ENCODE data around the gene FAM107A.

FAM107A gene

GRCh38 chr3:58566398-58567250 is 10.6 kb downstream of the FAM107A start:
- no peak for DNase-seq

- no peak for DNase-seq
Observed at GRCh38 chr3:58565621-58566397, 11.4 kb downstream of the FAM107A start.

- DNase-seq, result no peak
Observed at GRCh38 chr3:58564456-58565160, 12.6 kb downstream of the FAM107A start.

DNA sequence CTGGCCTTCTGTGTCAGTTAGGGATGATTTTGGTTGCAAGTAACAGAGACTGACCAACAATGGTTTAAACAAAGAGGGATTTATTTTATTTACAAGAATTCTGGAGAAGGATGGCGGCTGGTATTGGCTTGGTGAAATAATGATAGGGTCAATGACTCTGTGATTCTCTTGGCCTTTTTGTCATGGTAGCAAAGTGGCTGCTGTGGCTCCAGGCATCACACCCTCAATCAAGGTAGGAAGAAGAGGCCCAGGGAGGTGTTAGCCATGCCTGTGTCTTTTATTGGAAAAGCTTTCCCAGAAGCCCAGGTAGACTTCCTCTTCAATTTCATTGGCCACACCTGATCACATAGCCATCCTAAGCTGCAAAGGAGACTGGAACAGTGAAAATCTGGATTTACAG is 13.1 kb downstream of the FAM107A start:
- DNase-seq, result no peak

GRCh38 chr3:58563386-58564035 is 13.7 kb downstream of the FAM107A start:
- DNase-seq, result no peak

- DNase-seq, result no peak
Observed at GRCh38 chr3:58562498-58562897, 14.7 kb downstream of the FAM107A start.

DNA sequence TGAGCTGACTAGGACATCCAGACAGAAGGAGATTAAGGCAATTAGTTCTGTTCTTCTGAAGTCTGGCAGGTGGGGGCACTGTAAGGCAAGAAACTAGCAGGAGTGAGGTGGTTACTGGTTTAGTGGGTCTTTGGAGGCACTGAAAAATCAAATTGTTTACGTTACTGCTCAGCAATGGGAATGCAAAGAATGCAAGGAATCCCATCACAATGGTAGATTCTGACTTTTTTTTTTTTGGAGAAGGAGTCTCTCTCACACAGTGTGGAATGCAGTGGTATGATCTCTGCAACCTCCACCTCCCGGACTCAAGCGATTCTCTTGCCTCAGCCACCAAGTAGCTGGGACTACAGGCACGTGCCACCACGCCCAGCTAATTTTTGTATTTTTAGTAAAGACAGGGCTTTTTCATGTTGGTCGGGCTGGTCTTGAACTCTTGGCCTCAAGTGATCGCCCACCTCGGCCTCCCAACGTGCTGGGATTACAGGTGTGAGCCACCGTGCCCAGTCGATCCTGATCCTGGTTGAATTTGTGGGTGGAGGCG is 16.4 kb downstream of the FAM107A start:
- no peak for DNase-seq

- no peak for DNase-seq
Observed at GRCh38 chr3:58559586-58559985, 17.6 kb downstream of the FAM107A start.

DNA sequence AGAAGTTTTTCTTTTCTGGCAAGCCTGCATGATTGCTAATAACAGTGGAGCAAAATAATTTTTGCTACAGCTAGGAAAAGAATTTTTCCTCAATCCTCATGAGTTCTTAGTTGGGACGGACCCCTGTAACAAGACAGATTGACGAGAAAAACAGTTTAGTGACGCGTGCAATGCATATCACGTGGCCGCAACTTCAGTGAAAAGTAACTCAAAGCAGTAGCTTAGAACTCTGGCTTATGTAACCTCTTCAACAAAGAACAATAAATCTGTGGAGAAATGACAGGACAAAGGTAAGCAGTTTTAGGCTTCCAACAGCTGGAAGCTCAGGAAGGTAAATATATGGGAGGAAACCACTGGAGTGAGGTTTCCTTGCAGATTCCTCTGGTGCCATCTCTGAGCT is 19.7 kb downstream of the FAM107A start:
- DNase-seq, result no peak

DNA sequence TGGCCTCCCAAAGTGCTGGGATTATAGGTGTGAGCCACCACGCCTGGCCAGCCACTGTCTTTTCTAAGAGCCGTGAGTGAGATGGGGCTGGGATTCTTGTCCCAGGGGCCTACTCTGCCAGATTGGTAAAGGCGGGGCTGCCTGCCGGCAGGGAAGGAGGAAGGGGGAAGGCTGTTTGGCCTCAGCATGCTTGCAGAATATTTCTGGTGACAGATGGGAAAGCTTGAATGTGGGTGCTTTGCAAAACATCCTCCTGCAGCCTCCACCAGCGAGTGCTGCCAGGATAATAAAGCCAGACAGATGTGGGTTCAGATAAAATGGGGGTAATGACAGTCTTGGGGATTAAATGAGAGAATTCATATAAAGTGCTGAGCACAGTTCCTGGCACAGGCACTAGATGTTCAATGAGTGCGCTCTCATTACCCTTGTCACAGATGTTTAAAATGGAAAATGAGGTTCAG is 20.4 kb downstream of the FAM107A start:
- DNase-seq, result no peak

DNA sequence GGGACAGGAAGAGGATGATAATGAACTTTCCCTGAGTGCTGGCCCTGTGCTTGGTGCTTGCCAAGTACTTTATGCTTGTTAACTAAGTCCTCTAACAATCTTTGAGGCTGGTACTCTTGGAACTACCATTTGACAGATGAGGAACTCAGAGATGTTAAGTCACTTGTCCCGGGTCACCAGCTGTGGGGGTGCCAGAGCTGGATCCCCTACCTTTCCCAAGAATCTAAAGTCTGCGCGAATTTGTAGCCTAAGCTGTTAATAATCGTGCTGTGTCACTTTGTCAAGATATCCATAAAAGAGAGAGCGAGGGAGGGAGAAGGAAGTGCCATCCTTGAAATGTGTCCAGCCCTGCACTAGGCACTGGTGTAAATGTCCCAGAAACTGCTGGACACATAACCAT is 21.2 kb downstream of the FAM107A start:
- no peak for DNase-seq

DNA sequence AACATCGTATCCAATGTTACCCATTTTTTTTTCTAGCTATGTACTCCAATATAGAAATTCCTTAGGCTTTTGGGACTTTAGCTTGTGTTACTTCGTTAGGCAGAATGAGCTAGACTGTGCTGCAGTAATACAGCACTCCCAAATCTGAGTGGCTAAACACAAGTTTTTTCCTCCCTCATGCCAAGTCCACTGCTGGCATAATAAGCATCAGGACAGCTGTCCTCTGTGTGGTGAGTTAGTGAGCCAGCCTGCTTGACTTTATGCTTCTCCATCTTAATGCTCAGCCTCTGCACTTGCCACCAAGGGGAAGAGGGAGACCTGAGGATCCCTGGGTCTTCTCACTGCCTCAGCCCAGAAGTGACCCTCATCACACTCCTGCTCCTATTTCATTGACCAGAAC is 22.0 kb downstream of the FAM107A start:
- DNase-seq, result no peak

DNA sequence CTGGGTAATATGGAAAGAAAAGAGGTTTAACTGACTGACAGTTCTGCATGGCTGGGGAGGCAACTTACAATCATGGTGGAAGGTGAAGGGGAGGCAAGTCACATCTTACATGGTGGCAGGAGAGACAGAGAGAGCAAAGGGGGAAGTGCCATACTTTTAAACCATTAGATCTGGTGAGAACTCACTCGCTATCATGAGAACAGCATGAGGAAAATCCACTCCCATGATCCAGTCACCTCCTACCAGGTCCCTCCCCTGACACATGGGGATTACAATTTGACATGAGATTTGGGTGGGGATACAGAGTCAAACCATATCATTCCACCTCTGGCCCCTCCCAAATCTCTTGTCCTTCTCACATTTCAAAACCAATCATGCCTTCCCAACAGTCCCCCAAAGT is 24.2 kb downstream of the FAM107A start:
- DNase-seq, result no peak

GRCh38 chr3:58551636-58552180 is 25.5 kb downstream of the FAM107A start:
- DNase-seq, result no peak

DNA sequence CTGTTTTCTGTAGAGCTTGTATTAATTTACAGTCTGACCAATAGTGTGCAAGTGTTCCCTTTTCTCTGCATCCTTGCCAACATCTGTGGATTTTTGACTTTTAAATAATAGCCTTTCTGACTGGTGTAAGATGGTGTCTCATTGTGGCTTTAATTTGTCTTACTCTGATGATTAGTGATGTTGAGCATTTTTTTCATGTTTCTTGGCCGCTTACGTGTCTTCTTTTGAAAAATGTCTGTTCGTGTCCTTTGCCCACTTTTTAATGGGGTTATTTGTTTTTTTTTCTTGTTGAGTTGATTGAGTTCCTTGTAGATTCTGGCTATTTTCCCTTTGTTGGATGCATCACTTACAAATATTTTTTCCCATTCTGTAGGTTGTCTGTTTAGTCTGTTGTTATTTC is 32.6 kb downstream of the FAM107A start:
- DNase-seq, result no peak

- no peak for DNase-seq
Observed at GRCh38 chr3:58540176-58540858, 36.9 kb downstream of the FAM107A start.

GRCh38 chr3:58539626-58540025 is 37.6 kb downstream of the FAM107A start:
- DNase-seq, result no peak

- no peak for DNase-seq
Observed at GRCh38 chr3:58537412-58538301, 39.5 kb downstream of the FAM107A start.

DNA sequence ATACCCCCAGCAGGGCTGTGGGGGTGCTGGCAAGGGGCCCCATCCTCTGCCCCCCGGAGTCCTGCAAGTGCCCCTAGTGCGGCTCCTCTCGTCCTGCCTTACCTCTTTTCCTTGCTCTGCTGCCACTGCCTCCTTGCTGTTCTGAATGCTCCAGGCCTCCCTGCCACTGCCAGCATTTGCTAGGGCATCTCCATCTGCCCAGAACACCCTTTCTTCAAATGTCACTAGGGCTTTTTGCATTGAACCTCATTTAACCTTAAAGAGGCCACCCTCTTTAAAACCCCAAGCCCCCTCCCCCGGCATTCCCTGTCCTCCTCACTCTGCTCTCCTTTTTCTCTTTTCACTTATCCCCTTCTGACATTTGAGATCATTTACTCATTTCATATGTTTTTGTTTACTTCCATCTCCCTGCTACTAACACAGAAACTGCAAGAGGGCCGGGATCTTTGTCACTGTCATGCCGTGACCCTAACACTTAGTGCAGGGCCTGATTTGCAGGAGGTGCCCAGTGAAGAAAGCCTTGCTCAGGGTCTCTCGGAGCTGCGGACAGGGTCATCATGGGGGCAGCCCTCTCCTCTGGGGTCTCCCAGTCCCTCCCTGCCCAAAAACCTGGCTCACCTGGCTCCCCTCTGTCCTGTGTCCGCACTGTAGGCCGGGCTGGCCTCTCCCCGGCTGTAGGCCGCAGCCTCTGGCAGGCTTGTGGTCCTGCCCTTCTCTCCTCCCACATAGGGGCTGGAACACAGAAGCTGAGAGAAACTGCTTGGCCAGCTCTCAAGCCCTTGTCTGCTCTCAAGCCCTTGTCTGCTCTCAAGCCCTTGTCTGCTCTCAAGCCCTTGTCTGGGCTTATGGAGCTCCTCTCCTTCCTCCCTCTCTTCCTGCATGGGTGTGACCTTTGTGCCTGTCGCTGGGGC is 40.4 kb downstream of the FAM107A start, which contains the start of gene ACOX2:
TSS of gene ACOX2 (minus strand) at position 690 of the 911 bp plus-strand sequence. CDS start 2,084 bp downstream, outside the sequence.
- DNase-seq, result no peak
